PC-9 (cell line): ENCODE data around the gene STK32A.

ENCODE experiments used
- EZH2 ChIP-seq: fragments of 200-600 bp; sonication (generic); IDR thresholded peaks from 2 replicates; pipeline ENCODE4 v1.8.0; 2017; ENCODE audit warnings: antibody characterized with exemption, low read depth
- TF ChIP-seq, protein P1 (sequence below): fragments of 200-600 bp; sonication (generic); conservative IDR thresholded peaks from 2 replicates; pipeline ENCODE4 v1.6.1; 2017; ENCODE audit warnings: mixed run types, antibody characterized with exemption, mild to moderate bottlenecking, moderate library complexity

DNA sequence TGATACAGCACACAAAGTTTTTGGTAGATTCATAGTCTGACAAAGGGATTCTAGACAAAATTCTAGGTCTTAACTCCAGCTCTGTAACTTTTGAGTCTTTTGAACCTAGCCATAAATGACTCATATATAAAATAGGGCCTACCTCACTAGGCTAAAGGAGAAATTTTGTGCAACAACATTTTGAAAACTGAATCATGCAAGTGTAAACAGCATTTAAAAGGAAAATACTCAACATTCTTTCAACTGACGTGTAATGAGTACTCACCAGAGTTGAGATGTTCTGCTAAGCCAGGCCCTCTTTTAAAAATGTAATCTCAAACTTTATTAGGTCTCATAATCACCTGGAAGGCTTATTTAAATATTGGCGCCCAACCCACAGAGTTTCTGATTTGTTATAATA, 113.2 kb downstream of the STK32A start:
- TF ChIP-seq EZH2, result no peak
- TF ChIP-seq, protein P1, sequence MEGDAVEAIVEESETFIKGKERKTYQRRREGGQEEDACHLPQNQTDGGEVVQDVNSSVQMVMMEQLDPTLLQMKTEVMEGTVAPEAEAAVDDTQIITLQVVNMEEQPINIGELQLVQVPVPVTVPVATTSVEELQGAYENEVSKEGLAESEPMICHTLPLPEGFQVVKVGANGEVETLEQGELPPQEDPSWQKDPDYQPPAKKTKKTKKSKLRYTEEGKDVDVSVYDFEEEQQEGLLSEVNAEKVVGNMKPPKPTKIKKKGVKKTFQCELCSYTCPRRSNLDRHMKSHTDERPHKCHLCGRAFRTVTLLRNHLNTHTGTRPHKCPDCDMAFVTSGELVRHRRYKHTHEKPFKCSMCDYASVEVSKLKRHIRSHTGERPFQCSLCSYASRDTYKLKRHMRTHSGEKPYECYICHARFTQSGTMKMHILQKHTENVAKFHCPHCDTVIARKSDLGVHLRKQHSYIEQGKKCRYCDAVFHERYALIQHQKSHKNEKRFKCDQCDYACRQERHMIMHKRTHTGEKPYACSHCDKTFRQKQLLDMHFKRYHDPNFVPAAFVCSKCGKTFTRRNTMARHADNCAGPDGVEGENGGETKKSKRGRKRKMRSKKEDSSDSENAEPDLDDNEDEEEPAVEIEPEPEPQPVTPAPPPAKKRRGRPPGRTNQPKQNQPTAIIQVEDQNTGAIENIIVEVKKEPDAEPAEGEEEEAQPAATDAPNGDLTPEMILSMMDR, result no peak
